NCI-H1436 (cell line): Measurements from ENCODE around the gene SLC22A9.
"Not testable (repeated sequence)": the region's sequence is repeated elsewhere in the genome, so short reads cannot be mapped to it uniquely, and the experiment has no call there.

Experiments
- DNase-seq: peaks from one replicate; lab custom pipeline; 2025; lab: John Stamatoyannopoulos, UW

Gene SLC22A9

GRCh38 chr11:63369165-63369970 lies at the start of gene SLC22A9:
TSS of gene SLC22A9 (plus strand) at chr11:63369785. CDS start at chr11:63370057, 272 bp downstream.
- DNase-seq: no peak

DNA sequence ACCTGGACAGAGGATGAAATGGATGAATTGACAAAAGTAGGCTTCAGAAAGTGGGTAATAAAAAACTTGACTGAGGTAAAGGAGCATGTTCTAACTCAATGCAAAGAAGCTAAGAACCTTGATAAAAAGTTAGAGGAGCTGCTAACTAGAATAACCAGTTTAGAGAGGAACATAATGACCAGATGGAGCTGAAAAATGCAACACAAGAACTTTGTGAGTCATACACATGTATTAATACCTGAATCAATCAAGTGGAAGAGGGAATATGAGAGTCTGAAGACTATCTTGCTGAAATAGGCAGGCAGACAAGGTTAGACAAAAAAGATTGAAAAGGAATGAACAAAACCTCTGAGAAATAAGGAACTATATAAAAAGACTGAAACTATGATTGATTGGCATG lies 47.9 kb upstream of the SLC22A9 start:
- no peak for DNase-seq

- DNase-seq: not testable (repeated sequence)
Measured at GRCh38 chr11:63335089-63335488, 34.5 kb upstream of the SLC22A9 start.

DNA sequence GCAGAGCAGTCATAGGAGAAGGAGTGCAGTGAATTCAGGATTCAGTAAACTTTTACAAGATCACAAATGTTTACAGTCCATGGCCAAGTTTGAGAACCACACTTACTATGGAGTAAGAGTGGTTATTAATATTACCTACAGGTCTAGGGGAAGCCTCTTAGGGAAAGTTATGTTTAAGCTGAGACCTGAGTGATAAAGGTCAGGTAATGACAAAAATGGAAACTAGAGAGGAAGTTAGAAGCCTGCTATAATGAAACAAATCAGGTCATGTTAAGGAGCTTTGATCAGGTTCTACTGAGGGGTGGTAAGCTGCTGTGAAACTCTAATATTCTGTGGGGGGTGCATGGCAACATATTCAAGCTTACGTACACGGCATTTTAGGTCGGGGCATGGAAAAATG lies 32.5 kb upstream of the SLC22A9 start:
- no peak for DNase-seq

DNA sequence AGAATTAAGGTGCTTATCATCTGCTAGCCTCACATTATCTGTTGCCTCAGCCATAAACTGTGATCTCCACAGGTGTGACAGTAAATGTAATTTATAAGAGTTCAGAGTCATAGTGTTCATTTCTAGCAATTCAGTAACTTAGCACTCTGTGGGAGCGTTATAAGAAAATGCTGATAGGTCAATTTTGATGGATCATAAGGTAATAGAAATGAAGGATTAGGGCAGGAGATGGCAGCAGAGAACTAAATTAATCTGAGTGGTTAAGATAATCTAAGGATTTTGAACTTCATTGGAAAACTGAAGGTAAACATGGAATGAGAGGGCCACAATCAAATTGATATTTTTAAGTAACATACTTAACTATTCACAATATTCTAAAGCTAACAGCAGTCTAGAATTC lies 26.5 kb upstream of the SLC22A9 start:
- DNase-seq: no peak

GRCh38 chr11:63352144-63352543 lies 17.4 kb upstream of the SLC22A9 start:
- DNase-seq: no peak

GRCh38 chr11:63362196-63362793 lies 7.3 kb upstream of the SLC22A9 start:
- DNase-seq: no peak

DNA sequence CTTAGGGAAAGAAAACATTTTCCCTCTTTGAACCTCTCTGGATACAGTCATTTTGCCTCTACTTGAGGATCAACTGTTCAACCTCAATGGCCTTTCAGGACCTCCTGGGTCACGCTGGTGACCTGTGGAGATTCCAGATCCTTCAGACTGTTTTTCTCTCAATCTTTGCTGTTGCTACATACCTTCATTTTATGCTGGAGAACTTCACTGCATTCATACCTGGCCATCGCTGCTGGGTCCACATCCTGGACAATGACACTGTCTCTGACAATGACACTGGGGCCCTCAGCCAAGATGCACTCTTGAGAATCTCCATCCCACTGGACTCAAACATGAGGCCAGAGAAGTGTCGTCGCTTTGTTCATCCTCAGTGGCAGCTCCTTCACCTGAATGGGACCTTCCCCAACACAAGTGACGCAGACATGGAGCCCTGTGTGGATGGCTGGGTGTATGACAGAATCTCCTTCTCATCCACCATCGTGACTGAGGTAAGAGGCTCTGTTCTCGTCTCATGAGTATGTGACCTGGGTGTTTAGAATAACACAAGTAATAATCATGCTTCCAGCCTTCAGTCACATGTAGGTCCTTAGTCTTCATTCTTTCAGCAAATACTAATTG lies 495 bp downstream of the SLC22A9 start:
- DNase-seq: no peak

DNA sequence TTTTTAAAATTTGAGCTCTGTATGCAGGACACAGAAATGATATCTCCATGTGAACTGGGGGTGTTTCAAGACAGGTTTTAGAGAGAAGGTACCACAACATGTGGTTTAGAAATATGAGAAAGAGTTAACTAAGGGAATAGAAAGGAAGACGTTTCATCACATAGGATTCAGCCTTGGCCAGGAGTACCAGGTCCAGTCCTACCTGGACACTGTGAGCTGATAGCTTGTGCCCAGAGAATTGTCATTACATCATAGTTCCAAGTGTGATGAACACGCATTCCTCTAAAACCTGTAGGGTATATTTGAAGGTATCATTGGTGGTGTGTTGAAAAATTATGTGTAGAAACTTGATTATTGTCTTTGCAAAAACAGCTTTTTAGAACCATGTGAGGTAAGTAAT lies 1.8 kb downstream of the SLC22A9 start:
- DNase-seq: no peak

GRCh38 chr11:63375434-63375833 lies 5.8 kb downstream of the SLC22A9 start:
- DNase-seq: no peak

GRCh38 chr11:63380130-63380529 lies 10.5 kb downstream of the SLC22A9 start:
- no peak for DNase-seq

DNA sequence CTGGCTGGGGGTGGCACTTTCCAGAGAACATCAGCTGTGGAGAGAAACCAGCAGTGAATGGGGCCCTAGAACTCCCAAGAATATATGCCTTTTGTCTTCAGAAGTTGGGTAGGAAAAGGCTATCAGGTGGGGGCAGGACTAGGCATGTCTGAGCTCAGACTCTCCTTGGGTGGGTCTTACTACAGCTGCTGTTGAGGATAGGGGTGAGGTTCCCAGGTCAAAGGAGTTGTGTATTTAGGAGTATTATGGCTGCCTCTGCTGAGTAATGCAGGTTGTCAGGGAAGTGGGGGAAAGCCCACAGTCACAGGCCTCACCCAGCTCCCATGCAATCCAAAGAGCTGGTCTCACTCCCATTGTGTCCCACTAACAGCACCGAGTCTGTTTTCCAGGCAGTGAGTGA lies 26.1 kb downstream of the SLC22A9 start:
- no peak for DNase-seq

GRCh38 chr11:63404161-63404935 lies 34.8 kb downstream of the SLC22A9 start:
- no peak for DNase-seq

GRCh38 chr11:63405114-63405513 lies 35.5 kb downstream of the SLC22A9 start:
- no peak for DNase-seq

- no peak for DNase-seq
Measured at GRCh38 chr11:63406458-63406857, 36.9 kb downstream of the SLC22A9 start.

DNA sequence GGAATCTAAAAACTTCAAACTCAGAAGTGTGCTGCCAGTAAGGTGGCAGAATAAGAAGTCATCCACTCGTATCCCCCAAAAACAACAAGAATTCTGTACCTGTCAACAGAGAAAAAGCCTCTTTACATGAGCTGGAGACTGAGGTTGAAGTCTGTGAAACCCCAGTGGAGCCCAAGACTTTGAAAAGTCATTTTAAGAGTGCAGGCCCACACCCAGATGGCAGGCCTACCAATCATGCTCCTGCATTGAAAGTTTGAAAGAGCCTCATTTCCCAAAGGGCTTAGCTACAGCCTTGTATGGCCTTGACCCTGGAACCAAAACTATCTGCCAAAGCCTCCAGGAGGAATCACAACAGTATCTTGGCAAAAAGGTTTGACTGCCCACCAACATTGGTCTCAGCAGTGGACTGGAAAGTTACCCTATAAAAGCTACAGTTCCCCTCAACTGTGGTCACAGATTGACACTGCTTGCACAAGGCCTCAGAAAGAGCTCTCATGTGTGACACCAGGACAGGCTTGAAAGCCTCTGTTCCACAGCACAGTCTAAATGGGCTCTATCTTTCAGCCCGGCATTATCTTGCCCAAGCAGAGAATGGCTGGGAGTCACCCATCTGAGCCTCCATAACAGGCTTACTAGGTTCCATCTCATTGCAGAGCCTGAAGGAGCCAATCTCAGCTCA lies 47.7 kb downstream of the SLC22A9 start:
- DNase-seq: no peak

DNA sequence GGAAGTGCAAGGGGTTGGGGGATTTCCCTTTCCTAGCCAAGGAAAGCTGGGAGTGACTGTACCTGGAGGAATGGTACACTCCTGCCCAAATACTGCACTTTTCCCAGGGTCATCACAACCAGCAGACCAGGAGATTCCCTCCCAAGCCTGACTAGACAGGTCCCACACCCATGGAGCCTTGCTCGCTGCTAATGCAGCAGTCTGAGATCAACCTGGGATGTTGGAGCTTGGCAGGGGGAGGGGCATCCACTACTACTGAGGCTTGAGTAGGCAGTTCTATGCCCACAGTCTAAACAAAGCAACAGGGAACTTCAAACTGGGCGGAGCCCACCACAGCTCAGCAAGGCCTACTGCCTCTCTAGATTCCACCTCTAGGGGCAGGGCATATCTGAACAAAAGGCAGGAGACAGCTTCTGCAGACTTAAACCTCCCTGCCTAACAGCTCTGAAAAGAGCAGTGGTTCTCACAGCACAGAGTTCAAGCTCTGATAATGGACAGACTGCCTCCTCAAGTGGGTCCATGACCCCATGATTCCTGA lies 58.5 kb downstream of the SLC22A9 start:
- no peak for DNase-seq

DNA sequence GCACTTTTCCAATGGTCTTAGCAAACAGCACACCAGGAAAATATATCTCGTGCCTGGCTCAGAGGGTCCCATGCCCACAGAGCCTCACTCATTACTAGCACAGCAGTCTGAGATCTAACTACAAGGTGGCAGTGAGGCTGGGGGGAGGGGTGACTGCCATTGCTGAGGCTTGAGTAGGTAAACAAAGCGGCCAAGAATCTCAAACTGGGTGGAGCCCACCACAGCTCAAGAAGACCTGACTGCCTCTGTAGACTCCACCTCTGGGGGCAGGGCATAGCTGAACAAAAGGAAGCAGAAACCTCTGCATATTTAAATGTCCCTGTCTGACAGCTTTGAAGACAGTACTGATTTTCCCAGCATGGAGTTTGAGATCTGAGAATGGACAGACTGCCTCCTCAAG lies 61.1 kb downstream of the SLC22A9 start:
- not testable (repeated sequence) for DNase-seq

- not testable (repeated sequence) for DNase-seq
Measured at GRCh38 chr11:63435351-63435750, 65.8 kb downstream of the SLC22A9 start.

DNA sequence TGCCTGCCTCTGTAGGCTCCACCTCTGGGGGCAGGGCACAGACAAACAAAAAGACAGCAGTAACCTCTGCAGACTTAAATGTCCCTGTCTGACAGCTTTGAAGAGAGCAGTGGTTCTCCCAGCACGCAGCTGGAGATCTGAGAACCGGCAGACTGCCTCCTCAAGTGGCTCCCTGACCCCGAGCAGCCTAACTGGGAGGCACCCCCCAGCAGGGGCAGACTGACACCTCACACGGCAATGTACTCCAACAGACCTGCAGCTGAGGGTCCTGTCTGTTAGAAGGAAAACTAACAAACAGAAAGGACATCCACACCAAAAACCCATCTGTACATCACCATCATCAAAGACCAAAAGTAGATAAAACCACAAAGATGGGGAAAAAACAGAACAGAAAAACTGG lies 66.2 kb downstream of the SLC22A9 start:
- DNase-seq: not testable (repeated sequence)

GRCh38 chr11:63443714-63444113 lies 74.1 kb downstream of the SLC22A9 start:
- DNase-seq: no peak

- no peak for DNase-seq
Measured at GRCh38 chr11:63444160-63444559, 74.6 kb downstream of the SLC22A9 start.
